Left renal cortex interstitium (tissue), 4 donors: ENCODE results near the gene CDK13. TPM values are rescaled to one million over a fixed set of nuclear protein-coding genes. Genes with fewer than 3 reads are reported as not detected.
"Not testable (repeated sequence)": the region's sequence is repeated elsewhere in the genome, so short reads cannot be mapped to it uniquely, and the experiment has no call there.

Experiments
- DNase-seq, 4 donors: peaks; one replicate each; pipeline ENCODE4 v3.0.0-alpha.2; 2013; ENCODE audit warnings: low read depth in 4 of 4, low spot score in 2 of 4, missing footprints in 1 of 4
- polyA plus RNA-seq, 4 donors: library from polyadenylated mRNA; unstranded; fragments of 120-200 nt; gene quantifications; one replicate each; pipeline ENCODE4 v1.2.1, GENCODE V29; 2013; ENCODE audit not compliant: insufficient read length in 4 of 4

Gene CDK13
- polyA plus RNA-seq, 4 donors = 45.6 to 83.8 (median 64.6) TPM

GRCh38 chr7:40095695-40096327 is 145.8 kb downstream of the CDK13 start:
- no peak for DNase-seq

DNA sequence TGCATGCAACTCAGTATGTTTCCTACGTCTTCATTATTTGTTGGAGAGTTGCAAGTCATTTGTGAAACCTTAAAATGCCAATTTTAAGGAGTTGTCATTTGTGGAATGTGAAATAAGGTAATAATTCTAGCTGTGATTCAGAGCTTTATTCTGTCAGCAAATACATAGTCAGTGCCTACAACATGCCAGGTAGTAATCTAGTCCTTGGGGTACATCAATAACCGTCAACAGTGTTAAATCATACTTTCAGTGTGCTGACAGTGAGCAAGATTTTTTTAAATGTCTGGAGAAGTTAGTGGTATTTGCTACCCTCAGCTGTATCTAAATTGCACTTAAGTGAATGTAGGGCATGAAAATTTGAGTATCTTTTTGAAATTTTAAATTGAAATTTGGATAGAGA is 147.7 kb downstream of the CDK13 start:
- DNase-seq = no peak

- DNase-seq = no peak
Measured at GRCh38 chr7:40098810-40099209, 148.8 kb downstream of the CDK13 start.

DNA sequence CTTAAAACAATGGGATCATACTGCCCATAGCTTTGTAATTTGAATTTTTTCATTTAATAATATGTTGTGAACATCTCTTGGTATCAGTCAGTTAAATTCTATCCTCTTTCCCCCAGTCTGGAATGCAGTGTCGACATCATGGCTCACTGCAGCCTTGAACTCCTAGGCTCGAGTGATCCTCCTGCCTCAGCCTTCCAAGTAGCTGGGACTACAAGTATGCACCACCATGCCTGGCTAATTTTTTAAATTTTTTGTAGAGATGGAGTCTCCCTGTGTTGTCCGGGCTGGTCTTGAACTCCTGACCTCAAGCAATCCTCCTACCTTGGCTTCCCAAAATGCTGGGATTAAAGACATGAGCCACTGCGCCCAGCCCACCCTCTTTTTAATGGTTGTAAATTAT is 149.8 kb downstream of the CDK13 start:
- no peak for DNase-seq

DNA sequence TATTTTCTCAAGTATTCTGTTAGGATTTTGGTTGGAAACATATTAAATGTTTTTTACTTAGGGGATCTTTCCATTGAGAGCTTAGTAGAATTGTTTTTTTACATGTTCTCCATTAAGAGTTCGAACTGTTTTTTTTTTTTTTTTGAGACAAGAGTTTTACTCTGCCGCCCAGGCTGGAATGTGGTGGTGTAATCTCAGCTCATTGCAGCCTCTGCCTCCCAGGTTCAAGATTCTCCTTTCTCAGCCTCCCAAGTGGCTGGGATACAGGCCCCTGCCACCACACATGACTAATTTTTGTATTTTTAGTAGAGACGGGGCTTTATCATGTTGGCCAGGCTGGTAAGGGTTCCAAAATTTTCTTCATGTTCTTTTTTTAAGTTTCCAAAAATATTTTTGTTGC is 151.1 kb downstream of the CDK13 start:
- DNase-seq = no peak

DNA sequence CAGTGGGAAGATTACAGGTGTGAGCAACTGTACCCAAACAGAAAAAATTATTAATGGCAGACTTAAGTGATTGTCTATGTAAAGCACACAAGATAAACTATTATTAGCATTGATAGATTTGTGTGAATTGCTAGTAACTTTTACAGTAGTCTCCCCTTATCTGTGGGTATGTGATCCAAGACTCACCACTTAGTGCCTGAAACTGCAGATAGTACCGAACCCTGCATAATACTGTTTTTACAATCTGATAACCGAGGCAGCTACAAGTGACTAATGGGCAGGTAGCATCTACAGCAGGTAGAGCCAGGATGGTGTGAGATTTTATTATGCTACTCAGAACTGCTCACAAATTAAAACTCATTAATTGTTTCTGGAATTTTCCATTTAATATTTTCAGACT is 152.8 kb downstream of the CDK13 start:
- DNase-seq = no peak

- DNase-seq = no peak
Measured at GRCh38 chr7:40105879-40106473, 155.9 kb downstream of the CDK13 start.

- DNase-seq = no peak
Measured at GRCh38 chr7:40115936-40116335, 165.9 kb downstream of the CDK13 start.

DNA sequence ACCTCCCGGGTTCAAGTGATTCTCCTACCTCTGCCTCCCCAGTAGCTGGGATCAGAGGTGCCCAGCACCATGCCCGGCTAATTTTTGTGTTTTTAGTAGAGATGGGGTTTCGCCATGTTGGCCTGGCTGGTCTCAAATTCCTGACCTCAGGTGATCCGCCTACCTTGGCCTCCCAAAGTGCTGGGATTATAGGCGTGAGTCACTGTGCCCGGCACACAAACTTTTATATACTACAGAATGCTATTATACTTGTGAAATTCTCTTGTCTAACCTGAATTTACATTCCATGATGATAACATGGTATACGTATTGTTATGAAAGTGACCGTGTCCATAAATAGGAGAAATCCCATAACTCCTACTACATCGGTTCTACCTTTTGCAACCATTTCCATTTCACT is 167.1 kb downstream of the CDK13 start:
- not testable (repeated sequence) for DNase-seq

GRCh38 chr7:40118201-40118600 is 168.1 kb downstream of the CDK13 start:
- DNase-seq = not testable (repeated sequence)

GRCh38 chr7:40120020-40120419 is 170.0 kb downstream of the CDK13 start:
- DNase-seq = no peak

- DNase-seq = not testable (repeated sequence)
Measured at GRCh38 chr7:40122100-40122939, 172.3 kb downstream of the CDK13 start.

DNA sequence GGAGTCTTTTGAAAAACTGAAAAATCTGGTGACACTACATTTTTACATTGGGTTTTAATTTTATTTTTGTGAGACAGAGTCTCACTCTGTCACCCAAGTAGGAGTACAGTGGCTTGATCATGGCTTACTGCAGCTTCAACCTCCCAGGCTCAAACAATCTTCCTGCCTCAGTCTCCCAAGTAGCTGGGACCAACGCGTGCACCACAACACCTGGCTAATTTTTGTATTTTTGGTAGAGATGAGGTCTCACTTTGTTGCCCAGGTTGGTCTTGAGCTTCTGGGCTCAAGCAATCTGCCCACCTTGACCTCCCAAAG is 172.8 kb downstream of the CDK13 start:
- DNase-seq = no peak

GRCh38 chr7:40133561-40134427 is 183.7 kb downstream of the CDK13 start:
- no peak for DNase-seq

GRCh38 chr7:40134428-40135316 is 184.6 kb downstream of the CDK13 start, which contains the start of the genes MPLKIP and SUGCT:
MPLKIP (minus strand) TSS chr7:40134622; CDS start chr7:40134567, 55 bp downstream.
SUGCT (plus strand) TSS chr7:40135005.
- DNase-seq = peak; percentile 86 to 98 (median 92)

DNA sequence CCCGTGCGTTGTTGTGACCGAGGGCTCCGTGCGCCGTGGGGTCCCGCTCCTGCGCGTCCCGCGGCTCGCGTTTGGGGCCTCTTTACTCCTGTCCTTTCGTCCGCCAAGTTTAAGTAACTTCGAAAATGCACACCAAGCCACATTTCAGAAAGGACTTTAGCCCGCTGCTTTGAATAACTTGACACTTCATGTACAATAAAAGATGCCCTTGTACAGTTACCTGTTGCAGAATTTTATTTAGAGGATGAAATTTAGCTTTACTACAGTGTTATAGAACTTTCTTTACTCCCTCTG is 185.2 kb downstream of the CDK13 start:
- DNase-seq = no peak

DNA sequence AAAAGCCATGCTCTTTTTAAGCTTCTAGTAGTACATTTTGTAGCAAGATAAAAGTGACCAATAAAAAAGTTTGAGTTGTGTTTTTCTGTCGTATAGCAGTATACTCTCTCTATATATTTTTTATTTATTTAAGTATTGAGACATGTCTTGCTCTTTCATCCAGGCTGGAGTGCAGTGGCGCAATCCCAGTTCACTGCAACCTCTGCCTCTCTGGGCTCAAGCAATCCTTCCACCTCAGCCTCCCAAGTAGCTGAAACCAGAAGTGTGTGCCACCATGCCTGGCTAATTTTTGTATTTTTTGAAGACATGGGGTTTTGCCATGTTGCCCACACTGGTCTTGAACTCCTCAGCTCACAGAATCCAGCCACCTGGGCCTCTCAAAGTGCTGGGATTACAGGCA is 187.5 kb downstream of the CDK13 start:
- DNase-seq = no peak

DNA sequence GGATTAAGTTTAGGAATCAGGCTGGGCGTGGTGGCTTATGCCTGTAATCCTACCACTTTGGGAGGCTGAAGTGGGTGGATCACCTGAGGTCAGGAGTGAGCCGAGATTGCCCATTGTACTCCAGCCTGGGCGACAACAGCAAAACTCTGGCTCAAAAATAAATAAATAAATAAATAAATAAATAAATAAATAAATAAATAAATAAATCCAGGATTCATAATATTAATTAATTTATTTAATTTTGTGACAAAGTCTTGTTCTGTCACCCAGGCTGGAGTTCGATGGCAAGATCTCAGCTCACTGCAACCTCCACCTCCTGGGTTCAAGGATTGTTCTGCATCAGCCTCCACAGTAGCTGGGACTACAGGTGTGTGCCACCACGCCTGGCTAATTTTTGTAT is 188.9 kb downstream of the CDK13 start:
- DNase-seq = no peak

- DNase-seq = not testable (repeated sequence)
Measured at GRCh38 chr7:40139891-40140290, 189.8 kb downstream of the CDK13 start.

GRCh38 chr7:40141916-40142315 is 191.9 kb downstream of the CDK13 start:
- not testable (repeated sequence) for DNase-seq
